ENCODE results near the gene PLPP4.

DNA sequence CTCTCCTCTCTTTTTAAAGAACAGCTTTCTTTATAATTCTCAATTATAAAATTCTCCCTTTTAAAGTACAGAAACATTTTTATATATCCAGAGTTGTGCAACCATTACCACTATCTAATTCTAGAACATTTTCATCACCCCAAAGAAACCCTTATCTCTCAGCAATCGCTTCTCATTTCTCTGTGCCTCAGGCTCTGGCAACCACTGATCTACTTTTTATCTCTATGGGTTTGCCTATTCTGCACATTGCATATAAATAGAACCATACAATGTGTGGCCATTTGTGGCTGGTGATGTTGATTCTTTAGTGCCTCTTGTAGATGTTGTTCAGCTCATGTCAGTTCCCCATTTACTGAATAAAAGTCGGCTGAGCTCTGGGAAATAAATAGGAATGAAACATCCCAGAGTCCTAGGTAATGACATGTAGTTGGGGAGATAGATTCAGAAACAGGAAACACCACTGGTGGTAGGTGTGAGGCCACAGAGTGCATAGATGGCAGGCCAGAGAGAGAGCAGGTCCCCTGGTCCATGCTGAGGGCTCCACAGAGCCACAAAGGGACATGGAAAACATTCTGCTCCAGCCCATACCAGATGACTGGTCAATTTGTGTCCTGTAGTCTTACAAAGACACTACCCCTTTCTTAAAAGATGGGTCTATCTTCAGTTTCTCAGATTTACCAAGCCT lies 126.5 kb downstream of the PLPP4 start:
- TF ChIP-seq CTCF (conservative IDR thresholded peaks at IDR 0.05; ENCODE audit: low read depth, low read length) (no peak), EZH2 (IDR thresholded peaks at IDR 0.05; ENCODE audit: borderline replicate concordance, low read depth, low read length, poor library complexity, severe bottlenecking) (no peak)
